Epithelial cell of proximal tubule (primary cell): Measurements from ENCODE around the gene TMEM179. TPM values are rescaled to one million over a fixed set of nuclear protein-coding genes. Genes with fewer than 3 reads are reported as not detected.

Experiments
- DNase-seq: peaks from one replicate; pipeline ENCODE4 v3.0.0-alpha.2; 2011; ENCODE audit warnings: low read depth
- H3K4me3 ChIP-seq: 2 replicates; pipeline ENCODE4 v1.5.1; 2011; ENCODE audit warnings: low read depth, mild to moderate bottlenecking, low read length
- CTCF ChIP-seq: conservative IDR thresholded peaks from 2 replicates; pipeline ENCODE4 v1.5.1; 2012; ENCODE audit warnings: low read depth, mild to moderate bottlenecking, low read length
- total RNA-seq: library from RNA; depleted of rRNA; stranded (reverse); fragments of >200 nt; gene quantifications from 2 replicates; pipeline ENCODE4 v1.2.3, GENCODE V29; 2015

TMEM179 gene
- total RNA-seq, 1 donor from 2014 or later, result not detected

- TF ChIP-seq CTCF, result no peak
These were observed 44.0 kb downstream of the TMEM179 start for GRCh38 chr14:104560586-104560945.

GRCh38 chr14:104559804-104560585 lies 44.6 kb downstream of the TMEM179 start:
- no peak overlapping the region for H3K4me3 ChIP-seq
- no peak for DNase-seq
- no peak for TF ChIP-seq CTCF

More at GRCh38 chr14:104560586-104560945, 44.0 kb downstream of the TMEM179 start:
- DNase-seq, result no peak
- no peak overlapping the region for H3K4me3 ChIP-seq

- TF ChIP-seq CTCF, result no peak
- H3K4me3 ChIP-seq, result no peak overlapping the region
- no peak for DNase-seq
These were observed 45.4 kb downstream of the TMEM179 start for GRCh38 chr14:104559028-104559803.

- TF ChIP-seq CTCF, result no peak
- H3K4me3 ChIP-seq, result no peak overlapping the region
- no peak for DNase-seq
These were observed 46.1 kb downstream of the TMEM179 start for GRCh38 chr14:104558231-104559027.

GRCh38 chr14:104557766-104558165 lies 46.8 kb downstream of the TMEM179 start:
- no peak for DNase-seq
- H3K4me3 ChIP-seq, result no peak overlapping the region
- TF ChIP-seq CTCF, result no peak

- H3K4me3 ChIP-seq, result no peak overlapping the region
- no peak for DNase-seq
- TF ChIP-seq CTCF, result no peak
These were observed 47.5 kb downstream of the TMEM179 start for GRCh38 chr14:104557086-104557485.
